GM12891 (cell line): ENCODE data around the gene SAMMSON.

ENCODE experiments used
- PAX5 ChIP-seq: IDR thresholded peaks from 2 replicates; pipeline ENCODE4 v1.6.1; 2011; ENCODE audit warnings: low read length, moderate library complexity, mild to moderate bottlenecking; ENCODE audit not compliant: insufficient read depth, severe bottlenecking
- POLR2A ChIP-seq: IDR thresholded peaks from 2 replicates; pipeline ENCODE4 v1.6.1; 2011; ENCODE audit warnings: low read depth, low read length, control low read depth
- POLR2AphosphoS5 ChIP-seq: IDR thresholded peaks from 2 replicates; pipeline ENCODE4 v1.6.1; 2011; ENCODE audit warnings: low read depth, low read length, control low read depth
- SPI1 ChIP-seq: IDR thresholded peaks from 2 replicates; pipeline ENCODE4 v1.6.1; 2011; ENCODE audit warnings: low read depth, low read length, control low read depth
- TAF1 ChIP-seq: IDR thresholded peaks from 2 replicates; pipeline ENCODE4 v1.6.1; 2011; ENCODE audit warnings: low read depth, low read length, control low read depth

DNA sequence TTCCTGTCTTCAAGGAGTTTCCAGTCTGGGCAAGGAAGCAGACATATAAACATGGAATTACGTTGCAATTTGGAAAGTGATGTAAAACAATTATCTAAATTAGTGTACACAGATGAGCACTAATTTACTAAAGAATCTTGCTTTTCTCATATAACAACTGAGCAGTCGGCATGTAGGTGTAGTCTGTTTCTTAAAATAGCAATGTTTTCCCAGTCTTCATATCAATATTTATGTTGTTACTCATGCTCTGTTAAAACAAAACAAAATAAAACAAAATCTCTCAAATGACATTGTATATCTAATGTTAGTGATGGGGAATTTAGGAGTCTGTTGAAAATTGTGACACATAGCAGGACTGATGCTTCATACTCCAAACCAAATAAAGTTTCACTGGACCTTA lies 75.6 kb downstream of the SAMMSON start:
- no peak for TF ChIP-seq POLR2A
- no peak for TF ChIP-seq TAF1
- TF ChIP-seq POLR2AphosphoS5 = no peak
- no peak for TF ChIP-seq SPI1
- no peak for TF ChIP-seq PAX5
